GM19193 (cell line): ENCODE data around the gene TMEM100.

Experiments used
- POLR2A ChIP-seq: IDR thresholded peaks from 4 replicates; pipeline ENCODE4 v1.6.1; 2011; ENCODE audit not compliant: insufficient read depth, insufficient read length; ENCODE audit errors: extremely low read depth

TMEM100 gene

GRCh38 chr17:55691666-55692065, 31.0 kb downstream of the TMEM100 start:
- no peak for TF ChIP-seq POLR2A

- TF ChIP-seq POLR2A, result no peak
Measured at GRCh38 chr17:55690105-55690508, 32.6 kb downstream of the TMEM100 start.

GRCh38 chr17:55689672-55690071, 33.0 kb downstream of the TMEM100 start:
- no peak for TF ChIP-seq POLR2A

DNA sequence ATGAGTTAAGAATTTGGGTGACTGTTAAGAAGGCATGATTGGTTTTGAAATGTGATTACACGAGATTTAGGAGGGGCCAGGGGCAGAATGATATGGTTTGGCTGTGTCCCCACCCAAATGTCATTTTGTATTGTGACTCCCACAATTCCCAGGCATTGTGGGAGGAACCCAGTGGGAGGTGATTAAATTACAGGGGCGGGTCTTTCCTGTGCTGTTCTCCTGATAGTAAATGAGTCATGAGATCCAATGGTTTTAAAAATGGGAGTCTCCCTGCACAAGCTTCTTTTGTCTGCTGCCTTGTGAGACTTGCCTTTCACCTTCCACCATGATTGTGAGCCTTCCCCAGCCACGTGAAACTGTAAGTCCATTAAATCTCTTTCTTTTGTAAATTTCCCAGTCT, 34.6 kb downstream of the TMEM100 start:
- TF ChIP-seq POLR2A, result no peak

GRCh38 chr17:55687037-55687436, 35.6 kb downstream of the TMEM100 start:
- TF ChIP-seq POLR2A, result no peak

- no peak for TF ChIP-seq POLR2A
Measured at GRCh38 chr17:55683550-55684315, 38.9 kb downstream of the TMEM100 start.

GRCh38 chr17:55681342-55681700, 41.3 kb downstream of the TMEM100 start:
- TF ChIP-seq POLR2A, result no peak

DNA sequence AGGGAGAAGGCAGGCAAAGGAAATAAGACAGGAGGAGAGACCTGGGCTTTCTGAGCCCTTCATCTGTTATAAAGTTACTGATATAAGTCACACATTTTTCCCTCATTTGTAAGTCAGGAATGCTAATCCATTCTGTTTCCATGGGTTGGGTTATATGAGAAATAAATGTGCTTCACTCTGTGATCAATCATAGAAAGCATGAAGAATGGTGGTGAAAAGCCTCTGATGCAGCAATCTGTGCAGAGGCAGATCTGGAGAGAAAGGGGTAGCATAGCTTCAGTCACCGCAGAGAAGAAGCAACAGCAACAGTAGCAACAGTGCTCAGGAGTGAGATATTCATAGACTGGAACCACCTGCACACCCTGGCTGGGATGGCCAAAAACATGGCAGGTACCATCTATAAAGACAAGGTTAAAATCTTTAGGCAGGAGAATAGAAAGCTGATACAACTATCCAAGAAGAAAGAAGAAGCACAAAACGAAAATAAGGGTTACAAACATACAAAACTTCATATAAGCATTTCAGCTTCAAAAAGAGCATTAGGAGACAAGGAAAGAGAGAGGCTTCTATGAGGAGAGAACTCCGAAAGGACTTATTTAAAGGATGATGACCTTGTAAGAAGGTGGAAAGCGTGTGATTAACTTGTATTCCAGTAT, 41.9 kb downstream of the TMEM100 start:
- no peak for TF ChIP-seq POLR2A

- no peak for TF ChIP-seq POLR2A
Measured at GRCh38 chr17:55677446-55677845, 45.2 kb downstream of the TMEM100 start.

DNA sequence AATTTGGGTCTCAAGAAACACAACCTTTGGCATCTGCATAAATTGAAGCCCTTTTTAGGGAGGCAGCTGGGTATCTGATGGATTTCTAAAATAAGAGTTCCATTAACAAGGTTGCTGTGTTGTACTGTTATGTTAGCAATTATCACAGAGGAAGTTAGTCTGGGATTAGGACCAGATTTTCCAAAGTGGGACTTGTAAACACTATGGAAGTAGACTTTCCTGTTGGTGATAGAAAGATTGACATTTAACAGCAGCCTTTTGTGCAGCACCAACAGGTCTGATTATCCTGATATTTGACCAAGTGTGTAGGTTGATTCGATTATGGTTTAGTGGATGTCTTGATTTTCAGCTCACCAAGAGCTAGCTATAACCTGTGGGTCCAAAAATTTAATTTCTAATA, 46.4 kb downstream of the TMEM100 start:
- TF ChIP-seq POLR2A, result no peak

DNA sequence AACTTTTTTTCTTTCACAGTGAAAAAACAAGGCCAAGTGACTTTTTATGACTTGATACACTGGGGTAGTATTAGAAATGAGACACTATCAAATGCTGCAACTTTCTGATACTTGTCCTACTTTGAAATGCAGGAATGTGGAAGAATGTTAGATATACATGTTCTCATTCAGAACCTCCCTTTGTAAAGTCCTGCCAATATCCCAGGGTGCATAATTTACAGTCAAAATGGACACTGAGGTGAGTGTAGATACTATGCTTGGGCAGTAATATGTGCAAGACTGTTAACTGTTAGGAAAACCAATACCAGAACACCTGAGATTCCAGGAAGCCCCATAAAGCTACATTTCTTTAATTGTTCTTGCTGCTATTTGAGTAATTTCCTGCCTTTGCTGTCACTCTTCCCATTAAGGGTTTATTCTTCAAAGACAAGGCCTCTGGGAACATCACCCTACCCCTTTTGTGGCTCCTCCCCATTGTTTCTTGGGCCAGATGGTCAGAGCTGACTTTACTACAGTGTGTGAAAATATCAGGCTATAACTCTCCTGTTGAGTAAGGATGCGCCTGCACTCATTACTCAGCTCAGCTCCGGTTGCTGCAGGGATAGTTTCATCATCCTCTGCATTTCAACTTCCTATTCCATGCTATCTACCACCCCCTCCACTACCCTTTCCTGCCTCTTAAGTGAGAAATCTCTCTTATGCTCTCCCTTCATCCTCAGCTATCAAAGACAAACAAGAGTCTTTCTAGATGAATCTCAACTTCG, 48.7 kb downstream of the TMEM100 start:
- no peak for TF ChIP-seq POLR2A

- TF ChIP-seq POLR2A, result no peak
Measured at GRCh38 chr17:55672585-55673501, 49.8 kb downstream of the TMEM100 start.
